Right atrium auricular region (tissue), 2 donors: ENCODE measurements around the gene PSRC1. TPM values are rescaled to one million over a fixed set of nuclear protein-coding genes. Genes with fewer than 3 reads are reported as not detected.

ENCODE experiments used
- DNase-seq: peaks from one replicate; pipeline ENCODE4 v3.0.0-alpha.2; 2019; ENCODE audit warnings: low spot score
- H3K27ac ChIP-seq, 2 donors: fragments of 200-600 bp; sonication (generic); 1 replicate in 1 of 2; 2 replicates in 1 of 2; pipeline ENCODE4 v1.5.1; 2016 to 2019
- H3K27me3 ChIP-seq, 2 donors: fragments of 200-600 bp; sonication (generic); one replicate each; pipeline versions ENCODE4 v1.5.1 to v1.6.0; 2017 to 2019
- H3K36me3 ChIP-seq: fragments of 200-600 bp; sonication (generic); one replicate; pipeline ENCODE4 v1.5.1; 2016
- H3K4me1 ChIP-seq, 2 donors: fragments of 200-600 bp; sonication (generic); one replicate each; pipeline versions ENCODE4 v1.5.1 to v1.6.0; 2017 to 2019
- H3K4me3 ChIP-seq, 2 donors: fragments of 200-600 bp; sonication (generic); 1 replicate in 1 of 2; 2 replicates in 1 of 2; pipeline ENCODE4 v1.5.1; 2017 to 2019; ENCODE audit warnings: mild to moderate bottlenecking in 1 of 2, moderate library complexity in 1 of 2
- H3K9me3 ChIP-seq, 2 donors: fragments of 200-600 bp; sonication (generic); one replicate each; pipeline ENCODE4 v1.5.1; 2019
- total RNA-seq, 2 donors: library from RNA; depleted of rRNA; stranded (reverse); fragments of >200 nt; gene quantifications; one replicate each; pipeline ENCODE4 v1.1.0, GENCODE V29; 2016
- TF ChIP-seq, protein P1 (sequence below), 2 donors: fragments of 200-600 bp; sonication (generic); IDR thresholded peaks; one replicate each; pipeline ENCODE4 v1.5.1; 2019; ENCODE audit warnings: antibody characterized with exemption in 2 of 2

Gene PSRC1
- total RNA-seq, 2 donors from 2014 or later, result 2.2 to 2.4 TPM

DNA sequence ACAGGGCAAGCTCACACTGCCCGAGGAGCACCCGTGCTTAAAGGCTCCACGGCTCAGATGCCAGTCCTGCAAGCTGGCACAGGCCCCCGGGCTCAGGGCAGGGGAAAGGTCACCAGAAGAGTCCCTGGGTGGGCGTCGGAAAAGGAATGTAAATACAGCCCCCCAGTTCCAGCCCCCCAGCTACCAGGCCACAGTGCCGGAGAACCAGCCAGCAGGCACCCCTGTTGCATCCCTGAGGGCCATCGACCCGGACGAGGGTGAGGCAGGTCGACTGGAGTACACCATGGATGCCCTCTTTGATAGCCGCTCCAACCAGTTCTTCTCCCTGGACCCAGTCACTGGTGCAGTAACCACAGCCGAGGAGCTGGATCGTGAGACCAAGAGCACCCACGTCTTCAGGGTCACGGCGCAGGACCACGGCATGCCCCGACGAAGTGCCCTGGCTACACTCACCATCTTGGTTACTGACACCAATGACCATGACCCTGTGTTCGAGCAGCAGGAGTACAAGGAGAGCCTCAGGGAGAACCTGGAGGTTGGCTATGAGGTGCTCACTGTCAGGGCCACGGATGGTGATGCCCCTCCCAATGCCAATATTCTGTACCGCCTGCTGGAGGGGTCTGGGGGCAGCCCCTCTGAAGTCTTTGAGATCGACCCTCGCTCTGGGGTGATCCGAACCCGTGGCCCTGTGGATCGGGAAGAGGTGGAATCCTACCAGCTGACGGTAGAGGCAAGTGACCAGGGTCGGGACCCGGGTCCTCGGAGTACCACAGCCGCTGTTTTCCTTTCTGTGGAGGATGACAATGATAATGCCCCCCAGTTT lies 32.3 kb downstream of the PSRC1 start:
- Histone ChIP-seq H3K36me3 (no peaks in the 10 kb centered on the region), H3K4me1 (peaks cover 0 to 44% of the 10 kb centered on the region in 2 donors), H3K9me3 (no peaks in the 10 kb centered on the region), H3K4me3 (peak overlapping the region; percentile 66 to 70), H3K27me3 (no peaks in the 10 kb centered on the region), H3K27ac (no peak overlapping the region)
- TF ChIP-seq, protein P1, sequence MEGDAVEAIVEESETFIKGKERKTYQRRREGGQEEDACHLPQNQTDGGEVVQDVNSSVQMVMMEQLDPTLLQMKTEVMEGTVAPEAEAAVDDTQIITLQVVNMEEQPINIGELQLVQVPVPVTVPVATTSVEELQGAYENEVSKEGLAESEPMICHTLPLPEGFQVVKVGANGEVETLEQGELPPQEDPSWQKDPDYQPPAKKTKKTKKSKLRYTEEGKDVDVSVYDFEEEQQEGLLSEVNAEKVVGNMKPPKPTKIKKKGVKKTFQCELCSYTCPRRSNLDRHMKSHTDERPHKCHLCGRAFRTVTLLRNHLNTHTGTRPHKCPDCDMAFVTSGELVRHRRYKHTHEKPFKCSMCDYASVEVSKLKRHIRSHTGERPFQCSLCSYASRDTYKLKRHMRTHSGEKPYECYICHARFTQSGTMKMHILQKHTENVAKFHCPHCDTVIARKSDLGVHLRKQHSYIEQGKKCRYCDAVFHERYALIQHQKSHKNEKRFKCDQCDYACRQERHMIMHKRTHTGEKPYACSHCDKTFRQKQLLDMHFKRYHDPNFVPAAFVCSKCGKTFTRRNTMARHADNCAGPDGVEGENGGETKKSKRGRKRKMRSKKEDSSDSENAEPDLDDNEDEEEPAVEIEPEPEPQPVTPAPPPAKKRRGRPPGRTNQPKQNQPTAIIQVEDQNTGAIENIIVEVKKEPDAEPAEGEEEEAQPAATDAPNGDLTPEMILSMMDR (IDR thresholded peaks at IDR 0.05), result no peak
- no peak for DNase-seq

DNA sequence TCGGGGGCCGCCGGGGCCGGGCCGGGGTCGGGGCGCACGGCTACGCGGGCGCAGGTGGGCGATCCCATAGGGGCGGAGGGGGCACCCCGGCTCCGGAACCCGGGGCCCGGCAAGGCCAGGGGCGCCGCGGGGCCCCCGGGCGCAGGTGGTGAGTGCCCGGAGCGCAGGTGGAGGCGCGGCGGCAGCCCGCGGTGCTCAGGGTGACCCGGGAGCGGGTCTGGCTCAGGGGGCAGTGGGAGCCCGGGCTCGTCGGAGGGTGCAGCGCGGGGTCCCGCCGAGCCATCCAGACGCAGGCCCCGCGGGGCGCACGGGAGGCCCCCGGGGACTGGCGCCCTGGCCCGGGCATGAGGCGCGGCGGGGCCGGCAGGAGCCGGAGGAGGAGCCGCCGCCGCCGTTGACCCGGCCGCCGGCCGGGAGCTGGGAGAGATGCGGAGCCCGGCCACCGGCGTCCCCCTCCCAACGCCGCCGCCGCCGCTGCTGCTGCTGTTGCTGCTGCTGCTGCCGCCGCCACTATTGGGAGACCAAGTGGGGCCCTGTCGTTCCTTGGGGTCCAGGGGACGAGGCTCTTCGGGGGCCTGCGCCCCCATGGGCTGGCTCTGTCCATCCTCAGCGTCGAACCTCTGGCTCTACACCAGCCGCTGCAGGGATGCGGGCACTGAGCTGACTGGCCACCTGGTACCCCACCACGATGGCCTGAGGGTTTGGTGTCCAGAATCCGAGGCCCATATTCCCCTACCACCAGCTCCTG lies 33.1 kb downstream of the PSRC1 start:
- H3K36me3 ChIP-seq, result no peaks in the 10 kb centered on the region
- DNase-seq, result no peak
- peak overlapping the region; percentile 66 to 70 for H3K4me3 ChIP-seq
- H3K27me3 ChIP-seq, result no peaks in the 10 kb centered on the region
- no peaks in the 10 kb centered on the region for H3K9me3 ChIP-seq
- H3K4me1 ChIP-seq, result peaks cover 0 to 36% of the 10 kb centered on the region in 2 donors
- TF ChIP-seq, protein P1 (IDR thresholded peaks at IDR 0.05), result no peak
- peak overlapping the region in 1 of 2 donors; percentile 18 for H3K27ac ChIP-seq

DNA sequence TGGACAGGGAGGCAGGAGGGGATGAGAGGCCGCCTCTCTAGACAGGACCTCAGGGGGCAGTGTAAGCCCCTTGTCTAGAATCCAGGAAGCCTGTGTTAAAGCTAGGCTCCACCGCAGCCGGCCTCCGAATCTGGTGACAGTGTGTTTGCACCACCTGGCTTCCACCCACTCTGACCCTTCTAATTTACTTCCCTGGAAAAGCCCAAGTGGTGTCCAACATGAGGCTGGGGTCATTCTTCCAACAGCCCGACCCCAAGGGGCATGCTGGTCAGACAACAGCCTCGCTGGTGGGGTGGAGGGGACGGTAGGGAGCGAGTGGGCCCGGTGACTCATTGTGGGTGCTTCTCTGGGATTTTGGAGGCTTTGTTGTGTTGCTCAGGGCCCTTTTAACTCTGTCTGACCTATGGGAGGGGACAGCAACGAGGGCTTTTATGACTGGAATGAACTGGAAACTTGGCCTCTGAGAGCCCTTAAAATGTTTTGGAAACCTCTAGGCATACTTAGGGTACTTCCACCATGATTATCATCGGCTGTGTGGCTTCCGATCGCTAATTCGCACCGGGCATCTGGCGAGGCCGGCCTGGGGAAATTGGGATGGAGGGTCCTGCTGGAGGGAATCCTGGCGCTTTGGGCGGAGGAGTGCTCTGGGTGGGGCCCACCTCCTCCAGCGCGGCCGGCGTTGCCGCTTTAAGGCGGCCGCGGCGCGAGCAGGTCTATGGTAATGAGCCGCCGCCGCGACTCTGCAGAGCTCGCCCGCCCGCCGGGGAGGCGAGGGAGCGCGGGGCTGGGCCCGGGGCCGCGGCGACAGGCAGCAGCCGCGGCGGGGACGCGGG lies 33.9 kb downstream of the PSRC1 start, which contains the start of gene CELSR2:
TSS of gene CELSR2 (plus strand) at position 743 of the 833 bp plus-strand sequence. CDS start 541 bp downstream, outside the sequence.
- Histone ChIP-seq H3K27ac (peak within 1 kb of the TSS in 1 of 2 donors; percentile 18), H3K36me3 (no peaks in the 10 kb centered on the region), H3K4me1 (peaks cover 0 to 28% of the 10 kb centered on the region in 2 donors), H3K27me3 (no peaks in the 10 kb centered on the region), H3K9me3 (no peaks in the 10 kb centered on the region), H3K4me3 (peak within 1 kb of the TSS; percentile 66 to 70)
- TF ChIP-seq, protein P1 (IDR thresholded peaks at IDR 0.05), result no peak
- DNase-seq, result no peak

DNA sequence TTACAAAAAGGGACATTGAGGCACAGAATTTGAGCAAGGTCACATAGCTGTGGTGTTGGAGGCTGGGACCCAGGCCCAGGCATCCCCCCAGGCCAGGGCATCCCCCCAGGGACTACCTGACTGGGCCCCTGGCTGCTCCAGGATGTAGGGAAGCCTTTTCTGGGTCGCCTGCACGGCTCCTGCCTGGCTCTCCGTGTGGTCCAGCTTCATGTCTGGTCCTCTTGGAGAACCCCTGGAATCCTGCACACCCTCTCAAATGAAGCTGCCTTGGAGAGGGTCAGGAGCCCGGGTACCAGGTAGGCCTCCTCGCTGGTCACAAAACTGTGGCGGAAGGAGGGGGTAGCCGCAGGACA lies 34.5 kb downstream of the PSRC1 start:
- Histone ChIP-seq H3K4me1 (peaks cover 0 to 22% of the 10 kb centered on the region in 2 donors), H3K36me3 (no peaks in the 10 kb centered on the region), H3K27me3 (no peaks in the 10 kb centered on the region), H3K9me3 (no peaks in the 10 kb centered on the region), H3K27ac (no peak overlapping the region), H3K4me3 (no peak overlapping the region)
- TF ChIP-seq, protein P1 (IDR thresholded peaks at IDR 0.05), result no peak
- DNase-seq, result no peak
